GM12878 (cell line): ENCODE measurements around the gene RAB3C. TPM values are rescaled to one million over a fixed set of nuclear protein-coding genes. Genes with fewer than 3 reads are reported as not detected.

Experiments
- ATAC-seq: fragments of 200-7000 bp; cut with Tn5 transposase; 3 replicates; pipeline ENCODE4 v1.9.1; 2020; ENCODE audit warnings: mild to moderate bottlenecking, moderate library complexity
- BruUV-seq: library from RNA; stranded (reverse); fragments of 400-500 nt; replicated peaks from 2 replicates; lab custom pipeline; 2021; lab: Mats Ljungman, UMichigan
- CTCF ChIA-PET: fragments of 300-600 bp; sonication (Branson Sonifier 250); formaldehyde crosslinking; extraction: SDS; loops from one replicate; lab custom pipeline; 2021; ENCODE audit warnings: inconsistent platforms; lab: Yijun Ruan, JAX
- POLR2A ChIA-PET: fragments of 350-600 bp; formaldehyde crosslinking; extraction: SDS; loops from one replicate; lab custom pipeline; 2021; ENCODE audit warnings: inconsistent platforms; lab: Charles Lee
- RAD21 ChIA-PET: fragments of 300-600 bp; sonication (Branson Sonifier 250); formaldehyde crosslinking; loops from one replicate; lab custom pipeline; 2023; ENCODE audit warnings: antibody characterized with exemption; ENCODE audit not compliant: unreplicated experiment; lab: Charles Lee
- SMC1A ChIA-PET: fragments of 300-600 bp; sonication (Branson Sonifier 250); formaldehyde crosslinking; loops from one replicate; lab custom pipeline; 2023; ENCODE audit not compliant: unreplicated experiment, uncharacterized antibody; lab: Charles Lee
- DNase-seq: peaks from one replicate; pipeline ENCODE4 v3.0.0-alpha.2; 2011; ENCODE audit warnings: low read depth, low spot score
- FAIRE-seq: peaks from 3 replicates; lab custom pipeline; 2011; peaks lifted over from hg19 to GRCh38; lab: Jason Lieb, UNC
- H2AFZ ChIP-seq: 2 replicates; pipeline ENCODE4 v1.6.0; 2011; ENCODE audit warnings: low read depth, low read length, control low read depth; ENCODE audit not compliant: control insufficient read depth
- H3K27ac ChIP-seq: 2 replicates; pipeline ENCODE4 v1.5.1; 2011; ENCODE audit warnings: control low read depth; ENCODE audit not compliant: control insufficient read depth, insufficient read depth
- H3K27me3 ChIP-seq, 2 experiments: replicated peaks in 1 of 2; 2 replicates each; pipeline versions ENCODE4 v1.6.0 to v1.6.1; 2011; ENCODE audit warnings: low read length in 1 of 2; ENCODE audit not compliant: control insufficient read depth in 2 of 2, insufficient read depth in 2 of 2
- H3K36me3 ChIP-seq, 2 experiments: 2 replicates each; pipeline ENCODE4 v1.5.1; 2011; ENCODE audit warnings: low read length in 1 of 2; ENCODE audit not compliant: control insufficient read depth in 2 of 2, insufficient read depth in 2 of 2
- H3K4me1 ChIP-seq: 2 replicates; pipeline ENCODE4 v1.6.1; 2011; ENCODE audit warnings: mild to moderate bottlenecking, low read length, moderate library complexity, mixed read lengths; ENCODE audit not compliant: control insufficient read depth, insufficient read depth
- H3K4me2 ChIP-seq: 2 replicates; pipeline ENCODE4 v1.6.0; 2011; ENCODE audit warnings: control low read depth; ENCODE audit not compliant: control insufficient read depth, insufficient read depth
- H3K4me3 ChIP-seq: fragments of 200-600 bp; sonication (generic); 2 replicates; pipeline ENCODE4 v1.5.1; 2016
- H3K79me2 ChIP-seq: 2 replicates; pipeline ENCODE4 v1.6.0; 2011; ENCODE audit warnings: low read length; ENCODE audit not compliant: control insufficient read depth, insufficient read depth
- H3K9ac ChIP-seq: 2 replicates; pipeline ENCODE4 v1.8.0; 2011; ENCODE audit warnings: low read length, control low read depth, mixed read lengths; ENCODE audit not compliant: control insufficient read depth, insufficient read depth
- H3K9me3 ChIP-seq: replicated peaks from 3 replicates; pipeline ENCODE4 v1.5.1; 2011; ENCODE audit warnings: mild to moderate bottlenecking, low read length; ENCODE audit not compliant: control insufficient read depth, insufficient read depth
- H4K20me1 ChIP-seq: 2 replicates; pipeline ENCODE4 v1.6.0; 2011; ENCODE audit not compliant: control insufficient read depth, insufficient read depth
- ASH2L ChIP-seq: fragments of 300-600, 200-600 bp; sonication (generic); IDR thresholded peaks from 2 replicates; pipeline ENCODE4 v1.6.1; 2017; ENCODE audit warnings: low read depth, mild to moderate bottlenecking, borderline replicate concordance
- MTA3 ChIP-seq: IDR thresholded peaks from 2 replicates; pipeline ENCODE4 v1.6.1; 2012; ENCODE audit warnings: low read length, inconsistent platforms, borderline replicate concordance
- NRF1 ChIP-seq: conservative IDR thresholded peaks from 2 replicates; pipeline ENCODE4 v1.6.1; 2011; ENCODE audit warnings: mild to moderate bottlenecking, low read depth, low read length, improper control_type of control experiment
- PAX5 ChIP-seq: IDR thresholded peaks from 2 replicates; pipeline ENCODE4 v1.6.1; 2011; ENCODE audit warnings: low read depth, low read length, borderline replicate concordance
- POLR2AphosphoS2 ChIP-seq: IDR thresholded peaks from 2 replicates; pipeline ENCODE4 v1.6.1; 2011; ENCODE audit warnings: low read depth, mild to moderate bottlenecking, low read length, improper control_type of control experiment, moderate library complexity
- SMAD5 ChIP-seq: IDR thresholded peaks from 2 replicates; pipeline ENCODE4 v1.6.1; 2016; ENCODE audit warnings: antibody characterized with exemption, low read depth
- SREBF1 ChIP-seq: IDR thresholded peaks from 2 replicates; pipeline ENCODE4 v1.6.1; 2012; ENCODE audit warnings: mild to moderate bottlenecking, low read length
- YY1 ChIP-seq: IDR thresholded peaks from 2 replicates; pipeline ENCODE4 v1.6.1; 2011; ENCODE audit warnings: low read depth, mild to moderate bottlenecking, low read length
- ZZZ3 ChIP-seq: IDR thresholded peaks from 2 replicates; pipeline ENCODE4 v1.6.1; 2011; ENCODE audit warnings: low read depth; ENCODE audit not compliant: control insufficient read depth, insufficient read length
- WGBS: methylation state at CpG from one replicate; pipeline ENCODE4 v1.1.6; 2016; ENCODE audit warnings: low lambda C conversion rate; ENCODE audit not compliant: insufficient replicate concordance, insufficient coverage; ENCODE audit errors: missing lambda C conversion rate; 5-methylcytosine and 5-hydroxymethylcytosine counted together
- in situ Hi-C: fragments of 300-500 bp; cut with MboI; formaldehyde crosslinking; loops from 9 replicates; pipeline ENCODE4 v1.14.3; 2018; ENCODE audit warnings: mixed read lengths
- intact Hi-C: fragments of 100-400 bp; cut with micrococcal nuclease; formaldehyde crosslinking; loops from one replicate; pipeline ENCODE4 v1.14.2; 2022; ENCODE audit not compliant: unreplicated experiment
- polyA plus RNA-seq, 11 experiments: library from polyadenylated mRNA; depleted of rRNA in 4 of 11; unstranded in 6 of 11; stranded (reverse) in 5 of 11; fragments of >200 nt; fragmentation: Nextera tagmentation in 4 of 11; fragmentation: Illumina TruSeq in 1 of 11; extraction: Ambion mirVana in 4 of 11; extraction: Trizol in 1 of 11; gene quantifications; 1 replicate in 1 of 11; 2 replicates in 10 of 11; pipeline versions ENCODE4 v1.2.1 to v1.2.3, GENCODE V29; 2011 to 2016; ENCODE audit warnings: inconsistent platforms in 2 of 11, missing spikeins in 2 of 11, low read depth in 1 of 11
- total RNA-seq, 4 experiments: library from RNA; depleted of rRNA in 3 of 4; stranded (reverse); fragments of >200 nt in 3 of 4; fragmentation: Illumina TruSeq in 1 of 4; extraction: Trizol in 1 of 4; gene quantifications; 2 replicates each; pipeline versions ENCODE4 v1.2.1 to v1.2.3, GENCODE V29; 2013 to 2021
- TF ChIP-seq, protein P1 (sequence below): fragments of 450-650 bp; formaldehyde crosslinking; IDR thresholded peaks from 2 replicates; pipeline ENCODE4 v1.4.0; 2020; ENCODE audit warnings: mild to moderate bottlenecking, moderate library complexity
- TF ChIP-seq, protein P2 (sequence below): fragments of 450-650 bp; IDR thresholded peaks from 2 replicates; pipeline ENCODE4 v1.6.1; 2014; ENCODE audit warnings: mild to moderate bottlenecking
- TF ChIP-seq, protein P3 (sequence below): IDR thresholded peaks from 2 replicates; pipeline ENCODE4 v1.6.1; 2011; ENCODE audit warnings: borderline replicate concordance, low read depth, mild to moderate bottlenecking, moderate library complexity, low read length; ENCODE audit not compliant: insufficient read depth, poor library complexity, severe bottlenecking
- TF ChIP-seq, protein P4 (sequence below): fragments of 450-650 bp; IDR thresholded peaks from 2 replicates; pipeline ENCODE4 v1.6.1; 2018; ENCODE audit warnings: mild to moderate bottlenecking, low read depth, moderate library complexity; ENCODE audit not compliant: partially characterized antibody

Gene RAB3C
- total and polyA plus RNA-seq, 10 of the 15 experiments (the other 5 are each of a cell fraction or from before 2014, with no cell fraction given): not detected

DNA sequence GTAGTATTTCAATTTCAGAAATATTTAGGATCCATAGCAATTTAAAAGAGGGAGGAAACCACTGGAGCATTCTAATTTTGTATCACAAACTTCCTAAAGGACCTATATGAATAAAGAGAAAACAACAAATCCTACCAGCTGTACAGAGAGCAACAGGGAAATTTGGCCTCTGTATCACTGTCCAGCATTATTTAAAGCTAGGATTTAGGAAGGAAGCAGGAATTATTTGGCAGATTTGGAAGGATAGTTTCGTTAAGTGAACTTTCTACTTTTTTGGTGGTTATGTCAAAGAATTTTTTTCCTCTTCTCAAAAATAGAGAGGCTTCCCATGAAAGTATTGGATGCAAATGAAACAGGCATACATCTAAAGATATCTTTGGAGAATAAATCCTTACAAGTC is 269.7 kb downstream of the RAB3C start (continued):
- TF ChIP-seq SREBF1: no peak
- TF ChIP-seq, protein P1, sequence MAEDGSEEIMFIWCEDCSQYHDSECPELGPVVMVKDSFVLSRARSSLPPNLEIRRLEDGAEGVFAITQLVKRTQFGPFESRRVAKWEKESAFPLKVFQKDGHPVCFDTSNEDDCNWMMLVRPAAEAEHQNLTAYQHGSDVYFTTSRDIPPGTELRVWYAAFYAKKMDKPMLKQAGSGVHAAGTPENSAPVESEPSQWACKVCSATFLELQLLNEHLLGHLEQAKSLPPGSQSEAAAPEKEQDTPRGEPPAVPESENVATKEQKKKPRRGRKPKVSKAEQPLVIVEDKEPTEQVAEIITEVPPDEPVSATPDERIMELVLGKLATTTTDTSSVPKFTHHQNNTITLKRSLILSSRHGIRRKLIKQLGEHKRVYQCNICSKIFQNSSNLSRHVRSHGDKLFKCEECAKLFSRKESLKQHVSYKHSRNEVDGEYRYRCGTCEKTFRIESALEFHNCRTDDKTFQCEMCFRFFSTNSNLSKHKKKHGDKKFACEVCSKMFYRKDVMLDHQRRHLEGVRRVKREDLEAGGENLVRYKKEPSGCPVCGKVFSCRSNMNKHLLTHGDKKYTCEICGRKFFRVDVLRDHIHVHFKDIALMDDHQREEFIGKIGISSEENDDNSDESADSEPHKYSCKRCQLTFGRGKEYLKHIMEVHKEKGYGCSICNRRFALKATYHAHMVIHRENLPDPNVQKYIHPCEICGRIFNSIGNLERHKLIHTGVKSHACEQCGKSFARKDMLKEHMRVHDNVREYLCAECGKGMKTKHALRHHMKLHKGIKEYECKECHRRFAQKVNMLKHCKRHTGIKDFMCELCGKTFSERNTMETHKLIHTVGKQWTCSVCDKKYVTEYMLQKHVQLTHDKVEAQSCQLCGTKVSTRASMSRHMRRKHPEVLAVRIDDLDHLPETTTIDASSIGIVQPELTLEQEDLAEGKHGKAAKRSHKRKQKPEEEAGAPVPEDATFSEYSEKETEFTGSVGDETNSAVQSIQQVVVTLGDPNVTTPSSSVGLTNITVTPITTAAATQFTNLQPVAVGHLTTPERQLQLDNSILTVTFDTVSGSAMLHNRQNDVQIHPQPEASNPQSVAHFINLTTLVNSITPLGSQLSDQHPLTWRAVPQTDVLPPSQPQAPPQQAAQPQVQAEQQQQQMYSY: no peak

DNA sequence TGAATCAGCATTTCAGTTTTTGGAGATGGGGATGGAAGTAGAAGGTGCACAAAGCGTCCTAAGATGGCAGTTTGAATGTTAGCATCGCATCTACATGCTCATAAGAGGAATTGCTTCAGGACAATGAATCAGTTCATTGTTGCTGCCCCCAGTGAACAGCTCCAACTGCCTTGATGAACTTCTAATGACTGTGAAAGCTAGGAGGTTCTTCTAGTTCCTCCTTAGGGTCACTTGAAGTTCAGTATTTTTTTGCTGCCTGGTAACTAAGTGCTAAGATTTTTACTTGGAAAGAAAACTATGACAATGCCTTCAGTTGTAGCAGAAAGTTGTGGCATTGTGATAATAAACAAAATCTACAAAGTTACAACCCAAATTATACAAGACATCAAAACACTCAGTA is 271.6 kb downstream of the RAB3C start:
- POLR2A ChIA-PET: interaction anchor here (1.5 kb wide), 1 partner anchor 12 kb away, joined by 5 read pairs; no protein-coding TSS in a partner anchor
- no peaks in the 10 kb centered on the region for H3K9me3 ChIP-seq
- no peak overlapping the region for H2AFZ ChIP-seq
- CTCF ChIA-PET: interaction anchor here (1.4 to 8.1 kb wide), 4 partner anchors 17 to 377 kb away, joined by 3 to 53 read pairs (median 6); no protein-coding TSS in a partner anchor
- in situ Hi-C loops (loop anchor here (5.0 kb wide), 1 partner anchor 377 kb away; no protein-coding TSS in a partner anchor), intact Hi-C loops (no loop called here)
- no peak for DNase-seq
- no peak overlapping the region for H3K4me3 ChIP-seq
- 25% methylated on average over 2 of the region's 2 CpGs for WGBS
- no TSS peak for BruUV-seq
- no peaks in the 10 kb centered on the region for H3K79me2 ChIP-seq
- no peak overlapping the region for H3K4me2 ChIP-seq
- RAD21 ChIA-PET: interaction anchor here (1.0 to 1.2 kb wide), 3 partner anchors 16 to 377 kb away, joined by 3 to 5 read pairs (median 3); no protein-coding TSS in a partner anchor
- H3K4me1 ChIP-seq: no peaks in the 10 kb centered on the region
- no peaks in the 10 kb centered on the region for H3K27me3 ChIP-seq
- no peak for ATAC-seq
- H4K20me1 ChIP-seq: no peaks in the 10 kb centered on the region
- SMC1A ChIA-PET: interaction anchor here (0.9 to 1.7 kb wide), 4 partner anchors 23 to 319 kb away, joined by 3 to 5 read pairs (median 4); no protein-coding TSS in a partner anchor
- H3K36me3 ChIP-seq: no peaks in the 10 kb centered on the region
- FAIRE-seq: no peak
- no peak overlapping the region for H3K9ac ChIP-seq
- no peak overlapping the region for H3K27ac ChIP-seq
- TF ChIP-seq, protein P2, sequence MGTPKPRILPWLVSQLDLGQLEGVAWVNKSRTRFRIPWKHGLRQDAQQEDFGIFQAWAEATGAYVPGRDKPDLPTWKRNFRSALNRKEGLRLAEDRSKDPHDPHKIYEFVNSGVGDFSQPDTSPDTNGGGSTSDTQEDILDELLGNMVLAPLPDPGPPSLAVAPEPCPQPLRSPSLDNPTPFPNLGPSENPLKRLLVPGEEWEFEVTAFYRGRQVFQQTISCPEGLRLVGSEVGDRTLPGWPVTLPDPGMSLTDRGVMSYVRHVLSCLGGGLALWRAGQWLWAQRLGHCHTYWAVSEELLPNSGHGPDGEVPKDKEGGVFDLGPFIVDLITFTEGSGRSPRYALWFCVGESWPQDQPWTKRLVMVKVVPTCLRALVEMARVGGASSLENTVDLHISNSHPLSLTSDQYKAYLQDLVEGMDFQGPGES: no peak
- TF ChIP-seq SMAD5: no peak
- no peak for TF ChIP-seq POLR2AphosphoS2
- TF ChIP-seq NRF1: no peak
- TF ChIP-seq PAX5: no peak
- no peak for TF ChIP-seq ZZZ3
- TF ChIP-seq, protein P3, sequence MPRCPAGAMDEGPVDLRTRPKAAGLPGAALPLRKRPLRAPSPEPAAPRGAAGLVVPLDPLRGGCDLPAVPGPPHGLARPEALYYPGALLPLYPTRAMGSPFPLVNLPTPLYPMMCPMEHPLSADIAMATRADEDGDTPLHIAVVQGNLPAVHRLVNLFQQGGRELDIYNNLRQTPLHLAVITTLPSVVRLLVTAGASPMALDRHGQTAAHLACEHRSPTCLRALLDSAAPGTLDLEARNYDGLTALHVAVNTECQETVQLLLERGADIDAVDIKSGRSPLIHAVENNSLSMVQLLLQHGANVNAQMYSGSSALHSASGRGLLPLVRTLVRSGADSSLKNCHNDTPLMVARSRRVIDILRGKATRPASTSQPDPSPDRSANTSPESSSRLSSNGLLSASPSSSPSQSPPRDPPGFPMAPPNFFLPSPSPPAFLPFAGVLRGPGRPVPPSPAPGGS: no peak
- no peak for TF ChIP-seq SREBF1
- TF ChIP-seq MTA3: no peak
- no peak for TF ChIP-seq YY1
- TF ChIP-seq, protein P4, sequence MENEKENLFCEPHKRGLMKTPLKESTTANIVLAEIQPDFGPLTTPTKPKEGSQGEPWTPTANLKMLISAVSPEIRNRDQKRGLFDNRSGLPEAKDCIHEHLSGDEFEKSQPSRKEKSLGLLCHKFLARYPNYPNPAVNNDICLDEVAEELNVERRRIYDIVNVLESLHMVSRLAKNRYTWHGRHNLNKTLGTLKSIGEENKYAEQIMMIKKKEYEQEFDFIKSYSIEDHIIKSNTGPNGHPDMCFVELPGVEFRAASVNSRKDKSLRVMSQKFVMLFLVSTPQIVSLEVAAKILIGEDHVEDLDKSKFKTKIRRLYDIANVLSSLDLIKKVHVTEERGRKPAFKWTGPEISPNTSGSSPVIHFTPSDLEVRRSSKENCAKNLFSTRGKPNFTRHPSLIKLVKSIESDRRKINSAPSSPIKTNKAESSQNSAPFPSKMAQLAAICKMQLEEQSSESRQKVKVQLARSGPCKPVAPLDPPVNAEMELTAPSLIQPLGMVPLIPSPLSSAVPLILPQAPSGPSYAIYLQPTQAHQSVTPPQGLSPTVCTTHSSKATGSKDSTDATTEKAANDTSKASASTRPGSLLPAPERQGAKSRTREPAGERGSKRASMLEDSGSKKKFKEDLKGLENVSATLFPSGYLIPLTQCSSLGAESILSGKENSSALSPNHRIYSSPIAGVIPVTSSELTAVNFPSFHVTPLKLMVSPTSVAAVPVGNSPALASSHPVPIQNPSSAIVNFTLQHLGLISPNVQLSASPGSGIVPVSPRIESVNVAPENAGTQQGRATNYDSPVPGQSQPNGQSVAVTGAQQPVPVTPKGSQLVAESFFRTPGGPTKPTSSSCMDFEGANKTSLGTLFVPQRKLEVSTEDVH: no peak
- no peak for TF ChIP-seq ASH2L
